MM.1S (cell line): ENCODE results near the gene PER1.

Source experiments
- DNase-seq: peaks from one replicate; pipeline ENCODE4 v3.0.0-alpha.2; 2015
- H2AFZ ChIP-seq: fragments of 300-600 bp; sonication (generic); 2 replicates; pipeline ENCODE4 v1.6.0; 2016; ENCODE audit warnings: antibody characterized with exemption, low read length
- H3F3A ChIP-seq: fragments of 300-600 bp; sonication (generic); 2 replicates; pipeline ENCODE4 v1.6.1; 2016; ENCODE audit warnings: mild to moderate bottlenecking, antibody characterized with exemption, low read length, moderate library complexity, mixed read lengths; ENCODE audit not compliant: insufficient read depth
- H3K27ac ChIP-seq: fragments of 300-600 bp; sonication (generic); 2 replicates; pipeline ENCODE4 v1.5.1; 2016; ENCODE audit warnings: mild to moderate bottlenecking, low read length
- H3K27me3 ChIP-seq: fragments of 300-600 bp; sonication (generic); replicated peaks from 2 replicates; pipeline ENCODE4 v1.6.0; 2016; ENCODE audit warnings: low read length; ENCODE audit not compliant: insufficient read depth
- H3K36me3 ChIP-seq: fragments of 300-600 bp; sonication (generic); replicated peaks from 2 replicates; pipeline ENCODE4 v1.6.1; 2016; ENCODE audit warnings: mild to moderate bottlenecking, low read length, mixed read lengths; ENCODE audit not compliant: insufficient read depth
- H3K4me1 ChIP-seq: fragments of 300-600 bp; sonication (generic); 2 replicates; pipeline ENCODE4 v1.6.1; 2016; ENCODE audit warnings: low read length, mixed read lengths
- H3K4me2 ChIP-seq: fragments of 300-600 bp; sonication (generic); 2 replicates; pipeline ENCODE4 v1.6.0; 2016; ENCODE audit warnings: low read depth, low read length
- H3K4me3 ChIP-seq: fragments of 300-600 bp; sonication (generic); 2 replicates; pipeline ENCODE4 v1.5.1; 2016; ENCODE audit warnings: low read length, mixed read lengths
- H3K79me2 ChIP-seq: fragments of 300-600 bp; sonication (generic); 2 replicates; pipeline ENCODE4 v1.6.1; 2016; ENCODE audit warnings: mixed run types, low read length, mixed read lengths
- H3K9ac ChIP-seq: fragments of 300-600 bp; sonication (generic); 2 replicates; pipeline ENCODE4 v1.6.1; 2016; ENCODE audit warnings: low read length, mixed read lengths
- H3K9me2 ChIP-seq: fragments of 300-600 bp; sonication (generic); replicated peaks from 2 replicates; pipeline ENCODE4 v1.6.1; 2016; ENCODE audit warnings: mild to moderate bottlenecking, low read length, mixed read lengths; ENCODE audit not compliant: insufficient read depth
- H3K9me3 ChIP-seq: fragments of 300-600 bp; sonication (generic); replicated peaks from 2 replicates; pipeline ENCODE4 v1.6.1; 2016; ENCODE audit warnings: mild to moderate bottlenecking, low read length, mixed read lengths; ENCODE audit not compliant: insufficient read depth
- H4K20me1 ChIP-seq: fragments of 300-600 bp; sonication (generic); 2 replicates; pipeline ENCODE4 v1.6.1; 2016; ENCODE audit warnings: mild to moderate bottlenecking, low read length, moderate library complexity, mixed read lengths; ENCODE audit not compliant: insufficient read depth
- EZH2 ChIP-seq: fragments of 300-600 bp; sonication (generic); optimal IDR thresholded peaks from 2 replicates; pipeline ENCODE3; 2017; ENCODE audit warnings: low read depth, mild to moderate bottlenecking, antibody characterized with exemption, low read length, mixed read lengths
- EZH2phosphoT487 ChIP-seq: fragments of 300-600 bp; sonication (generic); IDR thresholded peaks from 2 replicates; pipeline ENCODE4 v1.6.1; 2018; ENCODE audit warnings: antibody characterized with exemption, low read length
- TF ChIP-seq, protein P1 (sequence below): fragments of 300-600 bp; sonication (generic); IDR thresholded peaks from 2 replicates; pipeline ENCODE4 v1.5.1; 2016; ENCODE audit warnings: antibody characterized with exemption, low read length, mixed read lengths

The PER1 gene

GRCh38 chr17:8140065-8141029 is 11.9 kb downstream of the PER1 start:
- Histone ChIP-seq H3K4me3 (no peak overlapping the region), H3F3A (peaks cover 24% of the 10 kb centered on the region), H3K9ac (no peak overlapping the region), H3K9me2 (no peaks in the 10 kb centered on the region), H3K79me2 (no peaks in the 10 kb centered on the region), H3K27me3 (peaks cover 12% of the 10 kb centered on the region; the same call in 1 of the 2 replicates), H3K4me2 (no peak overlapping the region), H2AFZ (no peak overlapping the region), H3K36me3 (no peaks in the 10 kb centered on the region), H4K20me1 (no peaks in the 10 kb centered on the region), H3K27ac (no peak overlapping the region), H3K9me3 (no peaks in the 10 kb centered on the region), H3K4me1 (peaks cover 7% of the 10 kb centered on the region)
- TF ChIP-seq, protein P1, sequence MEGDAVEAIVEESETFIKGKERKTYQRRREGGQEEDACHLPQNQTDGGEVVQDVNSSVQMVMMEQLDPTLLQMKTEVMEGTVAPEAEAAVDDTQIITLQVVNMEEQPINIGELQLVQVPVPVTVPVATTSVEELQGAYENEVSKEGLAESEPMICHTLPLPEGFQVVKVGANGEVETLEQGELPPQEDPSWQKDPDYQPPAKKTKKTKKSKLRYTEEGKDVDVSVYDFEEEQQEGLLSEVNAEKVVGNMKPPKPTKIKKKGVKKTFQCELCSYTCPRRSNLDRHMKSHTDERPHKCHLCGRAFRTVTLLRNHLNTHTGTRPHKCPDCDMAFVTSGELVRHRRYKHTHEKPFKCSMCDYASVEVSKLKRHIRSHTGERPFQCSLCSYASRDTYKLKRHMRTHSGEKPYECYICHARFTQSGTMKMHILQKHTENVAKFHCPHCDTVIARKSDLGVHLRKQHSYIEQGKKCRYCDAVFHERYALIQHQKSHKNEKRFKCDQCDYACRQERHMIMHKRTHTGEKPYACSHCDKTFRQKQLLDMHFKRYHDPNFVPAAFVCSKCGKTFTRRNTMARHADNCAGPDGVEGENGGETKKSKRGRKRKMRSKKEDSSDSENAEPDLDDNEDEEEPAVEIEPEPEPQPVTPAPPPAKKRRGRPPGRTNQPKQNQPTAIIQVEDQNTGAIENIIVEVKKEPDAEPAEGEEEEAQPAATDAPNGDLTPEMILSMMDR = no peak
- TF ChIP-seq EZH2phosphoT487 = no peak
- TF ChIP-seq EZH2 = no peak
- DNase-seq = no peak

GRCh38 chr17:8138672-8139371 is 13.4 kb downstream of the PER1 start:
- no peaks in the 10 kb centered on the region for H3K79me2 ChIP-seq

GRCh38 chr17:8138374-8138671 is 13.9 kb downstream of the PER1 start:
- H2AFZ ChIP-seq = peak overlapping the region; percentile 16
- peak overlapping the region; percentile 44; the same call in 1 of the 2 replicates for H3K9ac ChIP-seq
- H3F3A ChIP-seq = peaks cover 24% of the 10 kb centered on the region
- H3K36me3 ChIP-seq = no peaks in the 10 kb centered on the region
- no peaks in the 10 kb centered on the region for H4K20me1 ChIP-seq
- peaks cover 18% of the 10 kb centered on the region for H3K27me3 ChIP-seq
- H3K4me3 ChIP-seq = peak overlapping the region; percentile 59
- H3K4me2 ChIP-seq = peak overlapping the region; percentile 94
- H3K9me2 ChIP-seq = no peaks in the 10 kb centered on the region
- no peaks in the 10 kb centered on the region for H3K79me2 ChIP-seq
- TF ChIP-seq EZH2 = no peak
- TF ChIP-seq EZH2phosphoT487 = no peak
- TF ChIP-seq, protein P1 = no peak
- H3K9me3 ChIP-seq = no peaks in the 10 kb centered on the region
- peaks cover 7% of the 10 kb centered on the region for H3K4me1 ChIP-seq
- H3K27ac ChIP-seq = peak overlapping the region; percentile 86; the same call in 1 of the 2 replicates
- DNase-seq = no peak

More at GRCh38 chr17:8138672-8139371, 13.4 kb downstream of the PER1 start:
- Histone ChIP-seq H3K9ac (peak overlapping the region; percentile 73), H4K20me1 (no peaks in the 10 kb centered on the region), H3K4me3 (peak overlapping the region; percentile 59), H3K27ac (peak overlapping the region; percentile 86), H3K9me2 (no peaks in the 10 kb centered on the region), H3K9me3 (no peaks in the 10 kb centered on the region), H2AFZ (peak overlapping the region; percentile 35), H3K4me2 (peak overlapping the region; percentile 94), H3K36me3 (no peaks in the 10 kb centered on the region), H3K4me1 (peaks cover 7% of the 10 kb centered on the region), H3F3A (peaks cover 24% of the 10 kb centered on the region), H3K27me3 (peaks cover 18% of the 10 kb centered on the region)
- peak; percentile 96 for DNase-seq
- TF ChIP-seq EZH2phosphoT487 (no peak), EZH2 (no peak)
- TF ChIP-seq, protein P1 = peak; percentile 80
